CMK (cell line): ENCODE data around the gene PRG2.
"Not testable (repeated sequence)": the region's sequence is repeated elsewhere in the genome, so short reads cannot be mapped to it uniquely, and the experiment has no call there.

Source experiments
- DNase-seq: peaks from one replicate; pipeline ENCODE4 v3.0.0-alpha.2; 2010; ENCODE audit warnings: low read depth

PRG2 gene

GRCh38 chr11:57347336-57347735 lies 43.1 kb downstream of the PRG2 start:
- DNase-seq: no peak

GRCh38 chr11:57345555-57346211 lies 44.8 kb downstream of the PRG2 start:
- no peak for DNase-seq

- no peak for DNase-seq
Observed at GRCh38 chr11:57344826-57345225, 45.6 kb downstream of the PRG2 start.

GRCh38 chr11:57343825-57344224 lies 46.6 kb downstream of the PRG2 start:
- no peak for DNase-seq

GRCh38 chr11:57342702-57343101 lies 47.7 kb downstream of the PRG2 start:
- no peak for DNase-seq

GRCh38 chr11:57341250-57341808 lies 49.1 kb downstream of the PRG2 start:
- DNase-seq: no peak

- no peak for DNase-seq
Observed at GRCh38 chr11:57340039-57340615, 50.3 kb downstream of the PRG2 start.

GRCh38 chr11:57339328-57339727 lies 51.1 kb downstream of the PRG2 start:
- no peak for DNase-seq

- DNase-seq: no peak
Observed at GRCh38 chr11:57338142-57338541, 52.3 kb downstream of the PRG2 start, which contains the start of gene P2RX3. Gene P2RX3, plus strand, starts transcription at chr11:57338352. Its CDS starts 199 bp downstream, at chr11:57338551.

GRCh38 chr11:57336856-57337255 lies 53.6 kb downstream of the PRG2 start:
- DNase-seq: not testable (repeated sequence)
